Osteocyte (in vitro differentiated cells): ENCODE results near the gene ZNF385A. TPM values are rescaled to one million over a fixed set of nuclear protein-coding genes. Genes with fewer than 3 reads are reported as not detected.

Experiments
- DNase-seq: peaks from one replicate; pipeline ENCODE4 v3.0.0; 2021; ENCODE audit warnings: mixed read lengths; ENCODE audit not compliant: unreplicated experiment; ENCODE audit errors: extremely low spot score
- H3K27ac Mint-ChIP-seq: one replicate; pipeline ENCODE4 v1.8.0; 2021; ENCODE audit warnings: mild to moderate bottlenecking, mixed read lengths; ENCODE audit not compliant: unreplicated experiment
- H3K27me3 Mint-ChIP-seq: one replicate; pipeline ENCODE4 v1.8.0; 2021; ENCODE audit warnings: mixed read lengths; ENCODE audit not compliant: unreplicated experiment
- H3K36me3 Mint-ChIP-seq: one replicate; pipeline ENCODE4 v1.8.0; 2021; ENCODE audit warnings: mixed read lengths; ENCODE audit not compliant: unreplicated experiment
- H3K4me1 Mint-ChIP-seq: one replicate; pipeline ENCODE4 v1.8.0; 2021; ENCODE audit warnings: mixed read lengths; ENCODE audit not compliant: unreplicated experiment
- H3K4me3 Mint-ChIP-seq: one replicate; pipeline ENCODE4 v1.8.0; 2021; ENCODE audit warnings: mild to moderate bottlenecking, moderate library complexity, mixed read lengths; ENCODE audit not compliant: unreplicated experiment
- H3K9me3 Mint-ChIP-seq: one replicate; pipeline ENCODE4 v1.8.0; 2021; ENCODE audit warnings: mixed read lengths; ENCODE audit not compliant: unreplicated experiment
- total RNA-seq: library from RNA; stranded (reverse); gene quantifications from 2 replicates; pipeline ENCODE4 v1.2.1, GENCODE V29; 2021
- TF ChIP-seq, protein P1 (sequence below): fragments of 200-600 bp; sonication (generic); IDR thresholded peaks from 2 replicates; pipeline ENCODE4 v1.5.0; 2021; ENCODE audit warnings: antibody characterized with exemption, mild to moderate bottlenecking, moderate library complexity

ZNF385A gene
- total RNA-seq, 1 donor from 2014 or later, result 12.3 TPM

DNA sequence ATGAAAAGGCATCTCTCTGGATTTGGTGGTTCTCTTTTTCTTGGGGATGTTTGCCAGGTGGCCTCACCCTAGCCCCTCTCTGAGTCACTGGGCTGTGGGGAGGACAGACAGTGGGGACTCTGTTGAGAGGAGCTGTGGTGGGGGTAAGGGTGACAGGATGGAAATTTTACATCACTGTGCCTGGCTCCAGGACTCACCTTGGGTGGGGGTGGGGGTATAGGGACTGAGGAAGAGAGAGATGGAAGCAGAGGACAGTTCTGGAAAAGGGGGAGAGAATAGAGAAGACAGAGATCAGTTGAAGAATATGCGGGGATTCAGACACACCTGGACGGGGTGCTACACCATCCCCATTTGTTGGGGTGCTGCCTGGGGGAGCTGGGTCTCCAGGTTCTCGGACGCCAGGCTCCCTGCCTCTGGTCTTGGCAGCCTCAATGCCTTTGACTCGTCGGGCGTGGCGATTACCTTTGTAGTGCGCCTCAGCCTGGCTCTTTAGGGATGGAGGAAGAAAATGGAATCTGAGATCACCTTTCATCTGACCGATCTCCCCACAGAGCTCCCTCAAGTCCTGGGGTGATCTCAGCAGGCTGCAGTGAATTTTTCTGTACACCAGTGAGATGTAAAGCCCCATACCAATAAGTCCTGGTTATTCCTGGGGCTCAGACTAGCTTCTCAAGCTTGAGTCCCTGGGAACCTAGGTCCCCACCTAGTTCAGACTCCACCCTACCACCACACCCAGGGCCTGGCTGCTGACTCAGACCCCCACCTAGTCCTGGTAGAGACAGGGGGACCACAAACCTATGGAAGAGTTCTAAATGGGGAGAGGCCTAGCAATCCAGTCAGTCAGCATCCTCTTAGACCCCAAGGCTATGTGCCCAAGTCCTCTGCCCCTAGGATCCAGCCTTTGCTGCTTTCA, 10.6 kb downstream of the ZNF385A start:
- no peak for DNase-seq
- no peaks in the 10 kb centered on the region for H3K27me3 Mint-ChIP-seq
- TF ChIP-seq, protein P1, sequence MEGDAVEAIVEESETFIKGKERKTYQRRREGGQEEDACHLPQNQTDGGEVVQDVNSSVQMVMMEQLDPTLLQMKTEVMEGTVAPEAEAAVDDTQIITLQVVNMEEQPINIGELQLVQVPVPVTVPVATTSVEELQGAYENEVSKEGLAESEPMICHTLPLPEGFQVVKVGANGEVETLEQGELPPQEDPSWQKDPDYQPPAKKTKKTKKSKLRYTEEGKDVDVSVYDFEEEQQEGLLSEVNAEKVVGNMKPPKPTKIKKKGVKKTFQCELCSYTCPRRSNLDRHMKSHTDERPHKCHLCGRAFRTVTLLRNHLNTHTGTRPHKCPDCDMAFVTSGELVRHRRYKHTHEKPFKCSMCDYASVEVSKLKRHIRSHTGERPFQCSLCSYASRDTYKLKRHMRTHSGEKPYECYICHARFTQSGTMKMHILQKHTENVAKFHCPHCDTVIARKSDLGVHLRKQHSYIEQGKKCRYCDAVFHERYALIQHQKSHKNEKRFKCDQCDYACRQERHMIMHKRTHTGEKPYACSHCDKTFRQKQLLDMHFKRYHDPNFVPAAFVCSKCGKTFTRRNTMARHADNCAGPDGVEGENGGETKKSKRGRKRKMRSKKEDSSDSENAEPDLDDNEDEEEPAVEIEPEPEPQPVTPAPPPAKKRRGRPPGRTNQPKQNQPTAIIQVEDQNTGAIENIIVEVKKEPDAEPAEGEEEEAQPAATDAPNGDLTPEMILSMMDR, result no peak
- H3K36me3 Mint-ChIP-seq, result no peaks in the 10 kb centered on the region
- H3K4me3 Mint-ChIP-seq, result no peak overlapping the region
- peak overlapping the region; percentile 87 for H3K27ac Mint-ChIP-seq
- peaks cover 89% of the 10 kb centered on the region for H3K4me1 Mint-ChIP-seq
- H3K9me3 Mint-ChIP-seq, result no peaks in the 10 kb centered on the region

DNA sequence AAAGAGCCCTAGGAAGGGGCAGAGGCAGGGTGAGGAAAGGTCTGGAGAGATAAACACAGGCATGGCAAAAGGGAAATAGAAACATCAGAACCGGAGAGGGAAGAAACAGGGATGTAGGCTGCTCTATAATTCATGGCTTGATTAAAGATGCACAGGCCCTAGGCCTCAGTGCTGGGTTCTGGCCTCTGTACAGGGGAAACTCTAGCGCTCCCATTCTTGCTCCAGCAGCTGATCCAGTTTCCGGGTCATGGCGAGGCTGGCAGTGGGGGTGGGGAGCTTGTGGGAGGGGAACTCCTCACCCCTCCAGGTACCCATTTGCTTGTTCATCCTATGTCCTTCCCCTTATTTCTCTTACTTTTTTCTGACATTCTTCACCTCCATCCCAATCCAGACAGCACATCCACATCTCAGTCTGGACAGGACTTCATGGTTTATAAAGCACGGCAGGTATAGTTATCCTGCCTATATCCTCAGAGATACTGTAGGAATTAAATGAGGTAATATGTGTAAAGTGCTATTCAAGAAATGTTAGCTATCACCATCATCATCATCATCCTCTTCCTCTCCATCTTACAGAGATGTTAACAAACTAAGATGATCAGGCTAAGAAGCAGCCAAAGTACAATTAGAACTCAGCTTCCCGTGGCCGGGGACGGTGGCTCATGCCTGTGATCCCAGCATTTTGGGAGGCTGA, 12.3 kb downstream of the ZNF385A start:
- no peaks in the 10 kb centered on the region for H3K9me3 Mint-ChIP-seq
- DNase-seq, result no peak
- peak overlapping the region; percentile 82 for H3K27ac Mint-ChIP-seq
- no peaks in the 10 kb centered on the region for H3K27me3 Mint-ChIP-seq
- H3K4me1 Mint-ChIP-seq, result peaks cover 88% of the 10 kb centered on the region
- no peaks in the 10 kb centered on the region for H3K36me3 Mint-ChIP-seq
- peak overlapping the region; percentile 36 for H3K4me3 Mint-ChIP-seq
- TF ChIP-seq, protein P1, result no peak

DNA sequence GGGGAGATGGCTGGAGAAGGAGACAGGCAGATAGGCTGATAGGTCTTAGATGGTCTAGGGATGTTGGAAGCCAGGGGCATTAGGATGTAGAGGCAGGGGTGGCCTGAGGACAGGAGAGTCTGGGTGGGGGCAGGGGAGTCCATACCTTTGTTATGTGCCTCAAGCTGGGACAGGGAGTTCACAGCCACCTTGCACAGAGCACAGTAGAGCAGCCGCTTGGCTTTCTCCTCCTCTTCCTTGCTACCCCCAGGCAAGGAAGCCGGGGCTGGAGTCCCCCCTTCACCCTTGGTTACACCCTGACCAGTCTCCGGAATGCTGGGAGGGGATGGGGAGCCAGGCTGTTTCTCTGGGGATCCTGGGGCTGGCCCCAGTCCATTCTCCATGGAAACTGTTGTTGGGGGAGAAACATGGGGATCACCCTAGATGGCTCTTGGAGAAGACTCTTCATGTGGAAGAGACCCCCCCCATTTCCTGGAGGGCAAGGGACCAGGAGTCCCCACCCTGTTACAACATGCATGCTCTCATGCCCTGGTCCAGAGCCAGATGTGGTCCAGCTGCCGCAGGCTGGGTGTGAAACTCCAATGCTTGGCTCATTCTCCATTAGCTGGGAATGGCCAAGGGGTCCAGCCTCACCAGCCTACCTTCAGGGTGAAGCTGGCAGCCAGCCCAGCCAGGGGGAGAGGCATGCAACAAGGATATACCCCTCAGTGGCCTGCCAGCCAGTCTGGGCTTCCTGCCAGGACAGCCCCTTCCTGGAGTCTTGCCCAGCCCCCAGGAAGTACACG, 13.0 kb downstream of the ZNF385A start:
- no peaks in the 10 kb centered on the region for H3K27me3 Mint-ChIP-seq
- H3K9me3 Mint-ChIP-seq, result no peaks in the 10 kb centered on the region
- TF ChIP-seq, protein P1, result no peak
- peaks cover 81% of the 10 kb centered on the region for H3K4me1 Mint-ChIP-seq
- DNase-seq, result no peak
- H3K36me3 Mint-ChIP-seq, result no peaks in the 10 kb centered on the region
- H3K27ac Mint-ChIP-seq, result peak overlapping the region; percentile 82
- peak overlapping the region; percentile 36 for H3K4me3 Mint-ChIP-seq

DNA sequence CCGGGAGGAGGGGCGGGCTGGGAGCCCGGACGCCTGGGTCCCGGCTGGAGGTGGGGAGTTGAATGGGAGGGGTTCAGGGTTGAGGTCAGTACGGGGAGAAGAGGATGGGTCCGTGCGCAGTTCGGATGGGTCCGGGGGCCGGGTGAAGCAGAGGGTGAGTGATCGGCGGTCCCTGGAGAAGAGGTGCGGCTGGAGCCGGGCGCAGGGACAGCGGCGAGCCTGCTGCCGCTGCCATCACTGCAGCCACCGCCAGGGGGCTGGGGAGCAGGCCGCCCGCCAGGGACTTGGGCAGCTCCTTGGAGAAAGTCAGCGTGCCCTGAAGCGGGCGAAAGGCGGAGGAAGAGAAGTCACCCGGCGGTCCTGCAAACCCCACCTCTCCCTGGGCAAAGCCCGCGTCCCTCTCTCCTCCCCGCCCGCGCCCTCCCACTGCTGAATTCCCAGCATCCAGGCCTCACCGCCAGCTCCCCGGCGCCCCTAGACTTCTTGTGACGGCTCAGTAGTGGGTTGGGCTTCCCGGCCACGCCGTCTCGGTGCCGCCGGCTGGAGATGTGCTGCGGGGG, 14.3 kb downstream of the ZNF385A start:
- Mint-ChIP-seq H3K9me3 (no peaks in the 10 kb centered on the region), H3K4me1 (peaks cover 68% of the 10 kb centered on the region), H3K4me3 (peak overlapping the region; percentile 70), H3K27me3 (no peaks in the 10 kb centered on the region), H3K27ac (peak overlapping the region; percentile 82), H3K36me3 (no peaks in the 10 kb centered on the region)
- DNase-seq, result peak; percentile 95
- TF ChIP-seq, protein P1, result peak; percentile 97
